Colonic mucosa (tissue), 4 donors: ENCODE data around the gene FGGY. TPM values are rescaled to one million over a fixed set of nuclear protein-coding genes. Genes with fewer than 3 reads are reported as not detected.

Source experiments
- DNase-seq: peaks from one replicate; pipeline ENCODE4 v3.0.0-alpha.2; 2020
- H3K27ac ChIP-seq: fragments of 200-600 bp; one replicate; pipeline ENCODE4 v1.8.0; 2021
- H3K27me3 ChIP-seq: fragments of 200-600 bp; one replicate; pipeline ENCODE4 v1.8.0; 2021
- H3K36me3 ChIP-seq: fragments of 200-600 bp; one replicate; pipeline ENCODE4 v1.8.0; 2021
- H3K4me1 ChIP-seq: fragments of 200-600 bp; one replicate; pipeline ENCODE4 v1.8.0; 2021; ENCODE audit warnings: mild to moderate bottlenecking
- H3K4me3 ChIP-seq: fragments of 200-600 bp; one replicate; pipeline ENCODE4 v1.8.0; 2021
- H3K9ac ChIP-seq, 2 donors: one replicate each; pipeline ENCODE4 v1.7.0; 2013; ENCODE audit warnings: control low read depth in 2 of 2, low read depth in 2 of 2, low read length in 2 of 2
- H3K9me3 ChIP-seq: fragments of 200-600 bp; one replicate; pipeline ENCODE4 v1.8.0; 2021
- CTCF ChIP-seq: fragments of 200-600 bp; IDR thresholded peaks from one replicate; pipeline ENCODE4 v1.8.0; 2022; ENCODE audit warnings: antibody characterized with exemption, mild to moderate bottlenecking
- intact Hi-C: fragments of 100-400 bp; cut with DNase I; formaldehyde crosslinking; loops from one replicate; pipeline ENCODE4 v1.14.1; 2022
- total RNA-seq, 2 donors: library from RNA; stranded (reverse); fragmentation: NEBNext Ultra II Directional in 1 of 2; extraction: Animal tissue kit (Norgen Biotek cat#: 25700) in 1 of 2; gene quantifications; one replicate each; pipeline ENCODE4 v1.2.1, GENCODE V29; 2021
- donor health status: healthy.
- donor health status: DM: no; HTN: no; CAD: no.
- donor health status: DM: no; HTN: no; CAD: no.

FGGY gene
- total RNA-seq, 2 donors from 2014 or later = 12.5 to 19.5 TPM

- H3K4me3 ChIP-seq = no peak overlapping the region
- intact Hi-C loops = no loop called here
- no peak for DNase-seq
- H3K36me3 ChIP-seq = no peaks in the 10 kb centered on the region
- no peak overlapping the region for H3K27ac ChIP-seq
- no peaks in the 10 kb centered on the region for H3K4me1 ChIP-seq
- no peak for TF ChIP-seq CTCF
- H3K27me3 ChIP-seq = no peaks in the 10 kb centered on the region
- no peak overlapping the region for H3K9ac ChIP-seq
- H3K9me3 ChIP-seq = no peaks in the 10 kb centered on the region
These were observed 46.1 kb downstream of the FGGY start for GRCh38 chr1:59342801-59343575.

- H3K27me3 ChIP-seq = no peaks in the 10 kb centered on the region
- H3K9ac ChIP-seq = no peak overlapping the region
- H3K36me3 ChIP-seq = no peaks in the 10 kb centered on the region
- TF ChIP-seq CTCF = no peak
- DNase-seq = no peak
- H3K27ac ChIP-seq = no peak overlapping the region
- no peaks in the 10 kb centered on the region for H3K9me3 ChIP-seq
- no peak overlapping the region for H3K4me3 ChIP-seq
- H3K4me1 ChIP-seq = no peaks in the 10 kb centered on the region
- intact Hi-C loops = no loop called here
These were observed 46.6 kb downstream of the FGGY start for GRCh38 chr1:59343576-59343840.

- Histone ChIP-seq H3K27me3 (no peaks in the 10 kb centered on the region), H3K27ac (no peak overlapping the region), H3K9me3 (no peaks in the 10 kb centered on the region), H3K4me1 (no peaks in the 10 kb centered on the region), H3K36me3 (no peaks in the 10 kb centered on the region), H3K4me3 (no peak overlapping the region), H3K9ac (no peak overlapping the region)
- no peak for DNase-seq
- TF ChIP-seq CTCF = no peak
- intact Hi-C loops = no loop called here
These were observed 48.3 kb downstream of the FGGY start for GRCh38 chr1:59345221-59345620.

- Histone ChIP-seq H3K27ac (no peak overlapping the region), H3K9me3 (no peaks in the 10 kb centered on the region), H3K4me1 (no peaks in the 10 kb centered on the region), H3K9ac (no peak overlapping the region), H3K4me3 (no peak overlapping the region), H3K36me3 (no peaks in the 10 kb centered on the region), H3K27me3 (no peaks in the 10 kb centered on the region)
- intact Hi-C loops = no loop called here
- DNase-seq = no peak
- no peak for TF ChIP-seq CTCF
These were observed 49.5 kb downstream of the FGGY start for GRCh38 chr1:59346429-59346828.

GRCh38 chr1:59349101-59349500, 52.2 kb downstream of the FGGY start:
- Histone ChIP-seq H3K36me3 (no peaks in the 10 kb centered on the region), H3K27ac (no peak overlapping the region), H3K4me1 (no peaks in the 10 kb centered on the region), H3K9me3 (no peaks in the 10 kb centered on the region), H3K4me3 (no peak overlapping the region), H3K27me3 (no peaks in the 10 kb centered on the region), H3K9ac (no peak overlapping the region)
- no peak for TF ChIP-seq CTCF
- intact Hi-C loops = no loop called here
- no peak for DNase-seq
